Urothelium cell line (cell line): ENCODE data around the gene MTG2.

Experiments
- DNase-seq: peaks from one replicate; pipeline ENCODE4 v3.0.0; 2011; ENCODE audit warnings: low spot score, mixed read lengths
- FAIRE-seq: peaks from 2 replicates; lab custom pipeline; 2011; peaks lifted over from hg19 to GRCh38; lab: Jason Lieb, UNC

The MTG2 gene

DNA sequence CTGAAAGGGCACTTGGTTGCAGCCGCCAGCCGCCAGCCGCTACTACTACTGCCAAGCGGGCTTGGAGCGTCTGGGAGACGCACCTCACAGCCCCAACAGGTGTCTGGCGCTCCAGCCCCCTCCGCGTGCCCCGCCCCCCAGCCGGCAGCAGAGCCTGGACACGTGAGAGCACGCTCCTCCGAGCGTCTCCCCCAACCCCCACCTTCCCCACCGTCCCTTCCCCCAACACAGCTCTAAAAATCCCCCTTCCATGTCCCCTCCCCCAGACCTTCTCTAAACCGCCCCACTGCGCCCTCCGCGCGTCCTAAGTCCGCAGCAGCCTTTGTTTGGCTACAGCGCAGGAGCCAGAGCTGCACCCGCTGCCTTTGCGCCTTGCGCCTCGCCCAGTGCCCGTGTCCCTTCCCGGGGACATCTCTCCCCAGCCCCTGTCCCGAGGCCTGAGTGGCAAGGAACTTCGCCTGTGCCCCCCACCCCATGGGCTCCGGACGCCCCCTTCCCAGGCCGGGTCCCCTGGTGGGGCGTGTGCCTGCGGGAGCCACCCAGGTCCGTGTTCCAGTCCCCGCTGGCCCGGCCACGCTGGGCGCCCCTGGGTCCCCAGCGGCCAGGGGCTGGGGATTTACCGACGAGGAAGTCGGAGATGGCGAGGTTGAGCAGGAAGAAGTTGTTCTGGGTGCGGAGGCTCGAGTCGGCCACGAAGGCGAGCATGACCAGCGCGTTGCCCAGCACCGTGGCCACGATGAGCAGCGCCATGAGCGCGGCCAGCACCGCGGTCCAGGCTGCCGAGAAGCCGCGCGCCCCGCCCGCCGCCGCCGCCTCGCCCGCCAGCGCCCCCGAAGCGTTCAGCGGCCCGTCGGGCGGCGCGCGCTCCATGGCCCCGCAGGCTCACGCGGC lies 36.5 kb downstream of the MTG2 start:
- peak; percentile 13 for FAIRE-seq
- no peak for DNase-seq

DNA sequence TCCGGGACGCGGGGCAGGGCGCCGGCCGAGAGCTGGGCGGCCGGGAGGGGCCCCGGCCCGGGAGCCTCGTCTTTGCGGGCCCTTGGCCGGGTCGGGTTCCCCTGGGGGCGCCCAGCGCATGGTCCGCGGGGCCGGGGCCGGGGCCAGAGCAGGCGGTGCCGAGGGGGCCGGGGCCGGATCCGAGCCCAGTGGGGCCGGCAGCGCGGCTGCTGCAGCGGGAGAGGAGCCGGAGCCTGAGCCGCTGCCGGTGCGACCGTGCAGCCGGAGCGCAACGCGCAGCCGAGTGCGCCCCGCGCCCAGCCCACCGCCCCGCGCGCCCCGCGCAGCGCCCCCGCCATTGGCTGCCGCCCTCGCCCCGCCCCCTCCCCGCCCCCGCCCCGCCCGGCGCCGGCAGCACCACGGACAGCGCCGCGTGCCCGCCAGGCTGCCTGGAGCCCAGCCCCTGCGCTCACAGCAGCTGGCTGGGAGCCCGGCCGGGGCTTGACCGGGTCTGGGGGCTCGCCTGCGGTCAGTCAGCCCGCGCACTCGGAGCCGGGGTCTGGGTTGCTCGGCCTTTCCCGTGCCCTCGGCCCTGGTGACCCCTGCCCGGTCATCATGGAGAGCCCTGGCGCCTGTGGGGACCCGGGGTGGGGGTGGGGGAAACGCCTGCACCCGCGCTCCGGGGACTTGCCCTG lies 37.3 kb downstream of the MTG2 start, which contains the start of gene HRH3:
Gene HRH3, minus strand, starts transcription at position 287 of the 674 bp plus-strand sequence. CDS start 308 bp downstream, outside the sequence.
- DNase-seq (peak; percentile 93), FAIRE-seq (peak; percentile 77)

GRCh38 chr20:62220666-62221568 lies 38.1 kb downstream of the MTG2 start:
- FAIRE-seq (no peak), DNase-seq (no peak)

DNA sequence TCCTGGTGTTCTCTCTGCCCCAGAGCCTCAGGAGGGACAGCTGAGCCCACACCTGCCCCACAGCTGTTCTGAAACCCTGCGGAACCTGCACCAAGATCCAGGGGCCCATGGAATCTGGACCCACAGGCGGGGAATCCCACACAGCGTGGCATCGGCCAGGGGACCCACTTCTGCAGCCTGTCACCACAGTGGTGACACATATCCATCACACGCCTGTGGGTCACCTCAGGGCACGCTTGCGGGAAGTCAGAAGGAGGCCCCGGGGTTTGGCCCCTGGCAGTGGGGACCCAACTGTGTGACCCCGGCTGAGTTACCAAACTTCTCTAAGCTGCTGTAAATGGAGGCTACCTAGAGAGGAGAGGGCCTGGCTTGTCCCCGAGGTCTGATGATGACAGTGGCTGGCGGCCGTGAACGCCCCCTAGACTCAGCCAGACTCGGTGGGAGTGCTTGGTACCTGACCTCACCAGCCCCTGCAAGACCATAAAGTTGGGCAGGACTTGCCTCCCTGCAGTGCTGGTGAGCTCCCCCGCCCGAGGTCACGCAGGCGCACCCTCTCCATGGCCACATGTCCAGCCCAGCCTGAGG lies 39.5 kb downstream of the MTG2 start:
- no peak for FAIRE-seq
- DNase-seq: no peak

GRCh38 chr20:62222972-62223371 lies 40.1 kb downstream of the MTG2 start:
- DNase-seq (no peak), FAIRE-seq (no peak)

- no peak for FAIRE-seq
- no peak for DNase-seq
These were observed 40.7 kb downstream of the MTG2 start for GRCh38 chr20:62223571-62223970.

- FAIRE-seq: no peak
- no peak for DNase-seq
These were observed 41.5 kb downstream of the MTG2 start for GRCh38 chr20:62224113-62224855.

DNA sequence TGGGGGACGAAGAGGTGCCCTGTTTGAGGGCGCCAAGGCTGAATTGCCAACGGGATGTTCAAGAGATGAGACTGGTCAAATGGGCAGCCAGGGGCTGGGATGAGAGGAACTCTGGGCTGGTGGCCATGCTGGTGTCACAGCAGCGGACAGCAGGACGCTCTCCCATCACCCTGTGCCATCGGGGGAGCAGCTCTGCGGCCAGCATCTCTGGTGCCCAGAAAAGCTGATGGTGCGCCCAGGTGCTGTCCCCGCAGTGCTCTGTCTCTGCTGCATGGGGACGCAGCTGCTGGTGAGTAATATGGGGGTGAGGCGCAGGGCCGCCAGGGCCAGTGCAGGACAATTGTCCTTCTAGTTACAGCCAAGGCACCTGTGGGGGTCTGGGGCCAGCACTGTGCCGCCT lies 42.2 kb downstream of the MTG2 start:
- no peak for FAIRE-seq
- no peak for DNase-seq

GRCh38 chr20:62225820-62226635 lies 43.2 kb downstream of the MTG2 start:
- no peak for DNase-seq
- no peak for FAIRE-seq

DNA sequence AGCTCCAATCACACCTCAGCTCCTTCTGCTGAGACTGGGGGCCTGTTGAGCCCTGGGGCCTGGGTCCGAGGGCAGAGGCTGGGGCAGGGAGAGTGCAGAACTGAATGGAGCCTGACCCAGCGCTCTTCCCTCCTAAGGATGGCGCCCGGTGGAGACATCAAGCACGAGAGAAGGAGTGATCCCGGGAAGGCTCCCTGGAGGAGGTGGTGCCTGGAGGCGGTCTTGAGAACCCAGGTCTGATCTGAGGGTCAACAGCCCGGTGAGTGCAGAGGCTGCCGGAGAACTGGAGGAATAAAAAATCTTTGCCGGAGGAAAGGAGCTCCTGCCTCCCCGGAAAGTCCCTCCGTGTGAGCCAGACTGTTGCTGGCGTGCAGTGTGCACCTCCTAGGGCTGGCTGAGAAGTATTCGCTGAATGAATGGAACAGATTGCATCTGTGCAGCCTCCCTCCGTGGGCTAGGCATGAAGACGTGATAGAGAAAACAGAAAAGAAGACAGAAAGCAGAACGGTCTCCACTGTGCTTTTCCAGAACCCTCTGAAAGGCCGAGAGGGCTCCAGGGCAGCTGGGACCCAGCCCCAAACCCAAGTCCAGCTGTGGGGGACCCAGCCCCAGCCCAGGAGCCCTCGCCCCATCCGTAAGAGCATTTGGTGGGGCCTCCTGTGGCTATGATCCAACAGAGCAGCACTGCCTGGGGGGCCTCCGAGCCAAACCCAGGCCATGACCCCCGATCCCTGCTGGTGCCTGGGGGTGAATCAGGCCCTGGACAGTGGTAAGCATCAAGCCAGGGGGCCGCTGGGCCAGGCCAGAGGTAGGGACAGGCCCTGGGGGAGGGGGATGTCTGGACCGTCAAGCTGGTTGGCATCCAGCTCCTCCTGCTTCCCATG lies 44.1 kb downstream of the MTG2 start:
- FAIRE-seq: no peak

DNA sequence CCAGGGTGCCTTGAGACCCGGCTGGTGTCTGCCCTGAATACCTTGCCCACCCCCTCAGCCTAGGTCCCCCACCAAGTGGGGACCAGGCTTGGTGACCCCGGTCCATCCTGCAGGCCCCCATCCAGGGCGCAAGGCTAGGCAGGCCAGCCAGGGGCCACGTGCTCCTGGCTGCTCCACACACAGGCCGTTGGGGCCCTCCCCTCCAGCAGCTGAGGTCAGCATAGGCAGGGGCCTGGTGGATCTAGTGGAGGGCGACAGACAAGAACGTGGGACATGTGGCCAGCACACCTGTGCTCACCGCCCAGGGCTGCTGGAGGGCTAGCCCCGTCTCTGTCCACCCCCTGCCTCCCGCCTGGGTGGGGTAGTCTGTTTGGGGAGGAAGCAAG lies 44.8 kb downstream of the MTG2 start:
- FAIRE-seq (no peak), DNase-seq (no peak)

More for the DNA sequence above, 44.1 kb downstream of the MTG2 start:
- DNase-seq: no peak

DNA sequence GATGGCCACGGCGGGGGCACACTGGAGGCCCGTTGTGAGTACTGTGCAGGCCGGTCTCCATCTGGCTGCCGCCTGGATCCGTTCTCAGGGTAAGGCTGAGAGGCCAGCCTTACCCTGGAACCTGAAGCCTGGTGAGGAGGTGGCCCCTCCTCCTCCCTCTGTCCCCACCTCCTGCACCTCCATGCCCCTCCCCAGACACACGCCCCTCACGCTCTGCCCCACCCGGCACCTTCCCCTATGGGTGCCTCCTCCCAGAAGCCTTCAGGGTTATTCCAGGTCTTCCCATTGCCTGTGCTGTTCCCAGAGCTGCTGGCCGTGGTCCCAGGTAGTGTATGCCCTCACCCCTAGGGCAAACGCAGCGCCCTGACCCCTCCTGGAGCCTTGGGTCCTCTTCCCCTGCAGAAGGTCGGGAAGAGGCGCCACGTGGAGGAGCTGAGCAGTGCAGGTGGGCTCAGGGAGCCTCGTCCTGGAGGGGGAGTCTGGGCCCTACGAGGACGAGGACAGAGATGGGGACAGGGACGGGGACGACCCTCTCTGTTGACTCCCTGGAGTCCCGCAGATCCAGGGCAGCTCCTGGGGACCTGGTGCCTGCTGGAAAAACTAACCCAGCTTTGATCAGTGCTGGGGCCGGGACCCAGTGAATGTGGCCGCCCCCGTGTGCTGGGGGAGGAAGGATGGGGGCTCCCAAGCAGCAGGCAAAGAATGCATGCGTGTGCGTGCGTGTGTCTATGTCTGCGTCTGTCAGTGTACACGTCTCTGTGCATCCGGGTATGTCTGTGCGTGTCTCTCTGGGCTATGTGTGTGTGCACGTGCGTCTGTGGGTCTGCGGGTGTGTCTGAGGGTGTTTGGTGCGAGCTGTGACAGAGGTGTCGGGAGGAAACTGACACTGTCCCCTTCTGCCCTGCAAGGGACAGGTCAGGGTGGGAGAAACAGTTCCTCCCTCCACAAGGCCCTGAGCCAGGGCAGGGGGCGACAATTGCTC lies 45.4 kb downstream of the MTG2 start:
- FAIRE-seq (no peak), DNase-seq (peak; percentile 52)

- FAIRE-seq: peak; percentile 95
- DNase-seq: no peak
These were observed 46.2 kb downstream of the MTG2 start for GRCh38 chr20:62228982-62229545.

- no peak for DNase-seq
- FAIRE-seq: peak; percentile 98
These were observed 46.8 kb downstream of the MTG2 start for GRCh38 chr20:62229667-62230066.

DNA sequence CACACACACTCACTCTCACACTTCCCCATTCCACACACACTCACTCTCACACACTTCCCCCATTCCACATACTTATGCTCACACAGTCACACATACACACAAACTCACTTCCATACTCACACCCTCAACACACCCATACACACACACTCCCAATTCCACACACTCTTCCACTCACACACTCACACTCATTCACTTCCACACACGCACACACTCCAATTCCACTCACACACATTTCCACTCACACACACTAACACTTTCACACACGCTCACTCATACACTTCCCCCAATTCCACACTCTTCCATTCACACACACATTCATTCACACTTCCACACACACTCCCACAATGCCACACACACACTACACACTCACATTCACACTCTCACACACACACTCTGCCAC lies 47.4 kb downstream of the MTG2 start:
- no peak for FAIRE-seq
- no peak for DNase-seq

DNA sequence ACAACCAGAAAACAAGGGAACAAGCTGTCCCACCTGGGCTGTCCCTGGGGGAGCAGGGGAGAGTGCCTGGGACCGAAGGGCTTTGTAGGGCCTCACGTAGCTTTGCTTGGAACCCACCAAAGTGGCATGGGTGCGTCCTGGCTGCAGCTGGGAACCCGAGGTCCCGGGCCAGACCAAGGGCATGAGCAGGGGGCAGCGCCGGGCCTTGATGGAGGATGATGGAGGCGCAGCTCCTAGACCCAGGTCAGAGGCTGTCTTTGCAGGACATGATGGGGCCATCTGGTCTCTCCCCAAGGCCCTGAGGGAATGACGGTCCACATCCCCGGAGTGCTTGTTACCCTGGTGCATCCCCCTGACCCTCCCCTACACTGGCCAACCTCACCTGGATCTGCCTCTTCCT lies 47.9 kb downstream of the MTG2 start:
- FAIRE-seq: no peak
- DNase-seq: no peak

DNA sequence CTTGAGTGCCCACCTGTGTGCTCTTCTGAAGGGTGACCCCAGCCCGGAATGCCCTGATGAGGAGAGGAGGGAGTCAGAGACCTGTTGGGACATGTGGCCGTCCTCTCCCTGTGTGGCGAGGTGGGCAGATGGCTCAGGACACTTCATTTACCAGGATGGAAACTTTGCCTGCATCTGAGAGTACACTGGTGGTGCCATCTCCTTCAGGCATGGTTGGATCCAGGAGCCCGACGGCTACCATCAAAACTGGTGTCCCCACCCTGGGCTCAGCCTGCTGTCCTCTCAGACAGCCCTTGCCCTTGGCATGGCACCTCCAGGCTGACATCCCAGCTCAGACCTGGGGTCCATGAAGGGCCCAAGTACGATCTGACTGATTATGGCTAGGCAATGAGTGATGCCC lies 48.5 kb downstream of the MTG2 start:
- FAIRE-seq (no peak), DNase-seq (no peak)
